Caco-2 (cell line): ENCODE results near the gene KIRREL3. TPM values are rescaled to one million over a fixed set of nuclear protein-coding genes. Genes with fewer than 3 reads are reported as not detected.

Experiments used
- BruUV-seq: library from RNA; stranded (reverse); fragments of 400-500 nt; replicated peaks from 2 replicates; lab custom pipeline; 2021; lab: Mats Ljungman, UMichigan
- CTCF ChIA-PET: fragments of 300-600 bp; sonication (Branson Sonifier 250); formaldehyde crosslinking; loops from one replicate; lab custom pipeline; 2022; ENCODE audit warnings: antibody characterized with exemption; lab: Charles Lee
- POLR2A ChIA-PET: fragments of 300-600 bp; sonication (Branson Sonifier 250); formaldehyde crosslinking; loops from one replicate; lab custom pipeline; 2022; ENCODE audit warnings: antibody characterized with exemption; lab: Charles Lee
- DNase-seq, 2 experiments: peaks; one replicate each; pipeline versions ENCODE4 v3.0.0 to v3.0.0-alpha.2; 2020 to 2022
- H3K27me3 ChIP-seq: replicated peaks from 2 replicates; pipeline ENCODE4 v1.6.0; 2011; ENCODE audit warnings: low read length; ENCODE audit not compliant: control insufficient read depth, insufficient read depth
- H3K36me3 ChIP-seq: 2 replicates; pipeline ENCODE4 v1.5.1; 2011; ENCODE audit warnings: low read length; ENCODE audit not compliant: control insufficient read depth, insufficient read depth
- H3K4me1 ChIP-seq: fragments of 250-450 bp; sonication (Bioruptor Pico); 2 replicates; pipeline ENCODE4 v1.5.1; 2020; ENCODE audit warnings: mild to moderate bottlenecking
- H3K4me3 ChIP-seq: 2 replicates; pipeline ENCODE4 v1.5.1; 2011; ENCODE audit warnings: low read depth, mild to moderate bottlenecking, control low read depth, low read length
- H3K9me3 ChIP-seq: fragments of 250-450 bp; sonication (Bioruptor Pico); 2 replicates; pipeline ENCODE4 v1.5.1; 2020; ENCODE audit warnings: mild to moderate bottlenecking, moderate library complexity
- H3K27ac Mint-ChIP-seq: one replicate; pipeline ENCODE4 v1.8.0; 2022; ENCODE audit warnings: mixed read lengths; ENCODE audit not compliant: unreplicated experiment
- H3K27me3 Mint-ChIP-seq: one replicate; pipeline ENCODE4 v1.8.0; 2022; ENCODE audit warnings: mixed read lengths; ENCODE audit not compliant: insufficient read depth, unreplicated experiment
- H3K36me3 Mint-ChIP-seq: one replicate; pipeline ENCODE4 v1.8.0; 2022; ENCODE audit warnings: mild to moderate bottlenecking, mixed read lengths; ENCODE audit not compliant: insufficient read depth, unreplicated experiment
- H3K4me1 Mint-ChIP-seq: one replicate; pipeline ENCODE4 v1.8.0; 2022; ENCODE audit warnings: low read depth, mixed read lengths; ENCODE audit not compliant: unreplicated experiment
- H3K4me3 Mint-ChIP-seq: one replicate; pipeline ENCODE4 v1.8.0; 2022; ENCODE audit warnings: mild to moderate bottlenecking, moderate library complexity, mixed read lengths; ENCODE audit not compliant: unreplicated experiment
- H3K9me3 Mint-ChIP-seq: one replicate; pipeline ENCODE4 v1.8.0; 2022; ENCODE audit warnings: mixed read lengths; ENCODE audit not compliant: unreplicated experiment
- CTCF ChIP-seq, 2 experiments: fragments of 200-600 bp in 1 of 2; IDR thresholded peaks; 1 replicate in 1 of 2; 2 replicates in 1 of 2; pipeline versions ENCODE4 v1.5.1 to v1.8.0; 2011 to 2022; ENCODE audit warnings: antibody characterized with exemption in 1 of 2, control low read depth in 1 of 2, inconsistent platforms in 1 of 2, low read depth in 1 of 2, low read length in 1 of 2, mild to moderate bottlenecking in 1 of 2, moderate library complexity in 1 of 2; ENCODE audit not compliant: insufficient read depth in 1 of 2, severe bottlenecking in 1 of 2, unreplicated experiment in 1 of 2
- intact Hi-C: fragments of 100-400 bp; cut with micrococcal nuclease; formaldehyde crosslinking; loops from one replicate; pipeline ENCODE4 v1.10.0; 2022; ENCODE audit not compliant: unreplicated experiment
- total RNA-seq: library from RNA; stranded (reverse); gene quantifications from 2 replicates; pipeline ENCODE4 v1.2.3, GENCODE V29; 2022

Gene KIRREL3
- total RNA-seq, 1 experiment from 2014 or later: not detected

GRCh38 chr11:126512251-126512650, 488.3 kb downstream of the KIRREL3 start:
- intact Hi-C loops: no loop called here
- CTCF ChIA-PET: no interaction called here
- no peak overlapping the region for H3K4me3 Mint-ChIP-seq
- no peaks in the 10 kb centered on the region for H3K36me3 Mint-ChIP-seq
- Histone ChIP-seq H3K27me3 (peaks cover 3% of the 10 kb centered on the region; the same call in 1 of the 2 replicates), H3K36me3 (no peaks in the 10 kb centered on the region), H3K4me3 (no peak overlapping the region), H3K9me3 (no peaks in the 10 kb centered on the region), H3K4me1 (no peaks in the 10 kb centered on the region)
- BruUV-seq: no TSS peak
- no peak for DNase-seq
- POLR2A ChIA-PET: no interaction called here
- H3K27me3 Mint-ChIP-seq: peaks cover 48% of the 10 kb centered on the region
- no peak for TF ChIP-seq CTCF (IDR thresholded peaks at IDR 0.05; ENCODE audit: insufficient read depth in 1 of 2, low read depth in 1 of 2, low read length in 1 of 2, severe bottlenecking in 1 of 2, unreplicated experiment in 1 of 2)
- H3K27ac Mint-ChIP-seq: no peak overlapping the region
- no peaks in the 10 kb centered on the region for H3K9me3 Mint-ChIP-seq
- H3K4me1 Mint-ChIP-seq: no peaks in the 10 kb centered on the region

GRCh38 chr11:126511475-126512115, 489.0 kb downstream of the KIRREL3 start:
- ChIA-PET CTCF (no interaction called here), POLR2A (no interaction called here)
- Mint-ChIP-seq H3K9me3 (no peaks in the 10 kb centered on the region), H3K36me3 (no peaks in the 10 kb centered on the region), H3K4me1 (no peaks in the 10 kb centered on the region), H3K4me3 (no peak overlapping the region), H3K27me3 (peaks cover 45% of the 10 kb centered on the region), H3K27ac (no peak overlapping the region)
- intact Hi-C loops: no loop called here
- DNase-seq: no peak
- peaks cover 1% of the 10 kb centered on the region; the same call in 1 of the 2 replicates for H3K9me3 ChIP-seq
- H3K36me3 ChIP-seq: no peaks in the 10 kb centered on the region
- TF ChIP-seq CTCF (IDR thresholded peaks at IDR 0.05; ENCODE audit: insufficient read depth in 1 of 2, low read depth in 1 of 2, low read length in 1 of 2, severe bottlenecking in 1 of 2, unreplicated experiment in 1 of 2): no peak
- BruUV-seq: no TSS peak
- peaks cover 3% of the 10 kb centered on the region; the same call in 1 of the 2 replicates for H3K27me3 ChIP-seq
- no peaks in the 10 kb centered on the region for H3K4me1 ChIP-seq
- H3K4me3 ChIP-seq: no peak overlapping the region

GRCh38 chr11:126510621-126511370, 489.8 kb downstream of the KIRREL3 start:
- H3K27me3 ChIP-seq: peaks cover 3% of the 10 kb centered on the region; the same call in 1 of the 2 replicates
- Mint-ChIP-seq H3K27ac (no peak overlapping the region), H3K4me1 (no peaks in the 10 kb centered on the region), H3K36me3 (no peaks in the 10 kb centered on the region), H3K4me3 (no peak overlapping the region), H3K9me3 (peaks cover 3% of the 10 kb centered on the region), H3K27me3 (peaks cover 38% of the 10 kb centered on the region)
- CTCF ChIA-PET: no interaction called here
- peaks cover 5% of the 10 kb centered on the region; the same call in 1 of the 2 replicates for H3K9me3 ChIP-seq
- DNase-seq: no peak
- POLR2A ChIA-PET: no interaction called here
- H3K4me3 ChIP-seq: no peak overlapping the region
- no peaks in the 10 kb centered on the region for H3K4me1 ChIP-seq
- no peaks in the 10 kb centered on the region for H3K36me3 ChIP-seq
- BruUV-seq: no TSS peak
- TF ChIP-seq CTCF (IDR thresholded peaks at IDR 0.05; ENCODE audit: insufficient read depth in 1 of 2, low read depth in 1 of 2, low read length in 1 of 2, severe bottlenecking in 1 of 2, unreplicated experiment in 1 of 2): no peak
- intact Hi-C loops: no loop called here
